Immature natural killer cell (primary cell): ENCODE data around the gene STX12. TPM values are rescaled to one million over a fixed set of nuclear protein-coding genes. Genes with fewer than 3 reads are reported as not detected.
A peak's percentile ranks its signal among the peaks of the same experiment; 100 is the strongest.

Source experiments
- DNase-seq, 3 donors: peaks; one replicate each; pipeline ENCODE4 v3.0.0; 2022; ENCODE audit warnings: mixed read lengths in 1 of 3
- H3K27ac Mint-ChIP-seq, 6 donors: one replicate each; pipeline ENCODE4 v1.8.0; 2020; ENCODE audit warnings: mixed read lengths in 6 of 6, mild to moderate bottlenecking in 5 of 6, inconsistent platforms in 4 of 6, moderate library complexity in 3 of 6
- H3K27me3 Mint-ChIP-seq, 3 donors: one replicate each; pipeline ENCODE4 v1.8.0; 2020 to 2021; ENCODE audit warnings: low read depth in 3 of 3, mild to moderate bottlenecking in 3 of 3, mixed read lengths in 3 of 3, moderate library complexity in 3 of 3, inconsistent platforms in 1 of 3
- H3K36me3 Mint-ChIP-seq, 3 donors: one replicate each; pipeline ENCODE4 v1.8.0; 2020; ENCODE audit warnings: mixed read lengths in 3 of 3, inconsistent platforms in 2 of 3, mild to moderate bottlenecking in 2 of 3
- H3K4me1 Mint-ChIP-seq, 2 donors: one replicate each; pipeline ENCODE4 v1.8.0; 2020; ENCODE audit warnings: inconsistent platforms in 2 of 2, mild to moderate bottlenecking in 2 of 2, mixed read lengths in 2 of 2, moderate library complexity in 1 of 2
- H3K4me3 Mint-ChIP-seq, 5 donors: one replicate each; pipeline ENCODE4 v1.8.0; 2020; ENCODE audit warnings: mild to moderate bottlenecking in 5 of 5, mixed read lengths in 5 of 5, inconsistent platforms in 3 of 5, moderate library complexity in 3 of 5
- H3K9me3 Mint-ChIP-seq, 6 donors: one replicate each; pipeline ENCODE4 v1.8.0; 2020; ENCODE audit warnings: mild to moderate bottlenecking in 6 of 6, mixed read lengths in 6 of 6, inconsistent platforms in 4 of 6, moderate library complexity in 3 of 6
- polyA plus RNA-seq, 3 donors: library from polyadenylated mRNA; unstranded; fragments of 300-500 nt; fragmentation: Illumina TruSeq; gene quantifications; one replicate each; pipeline ENCODE4 v1.2.3, GENCODE V29; 2021

The STX12 gene
- polyA plus RNA-seq, 3 donors from 2014 or later = 7.9 to 12.9 (median 12.4) TPM

DNA sequence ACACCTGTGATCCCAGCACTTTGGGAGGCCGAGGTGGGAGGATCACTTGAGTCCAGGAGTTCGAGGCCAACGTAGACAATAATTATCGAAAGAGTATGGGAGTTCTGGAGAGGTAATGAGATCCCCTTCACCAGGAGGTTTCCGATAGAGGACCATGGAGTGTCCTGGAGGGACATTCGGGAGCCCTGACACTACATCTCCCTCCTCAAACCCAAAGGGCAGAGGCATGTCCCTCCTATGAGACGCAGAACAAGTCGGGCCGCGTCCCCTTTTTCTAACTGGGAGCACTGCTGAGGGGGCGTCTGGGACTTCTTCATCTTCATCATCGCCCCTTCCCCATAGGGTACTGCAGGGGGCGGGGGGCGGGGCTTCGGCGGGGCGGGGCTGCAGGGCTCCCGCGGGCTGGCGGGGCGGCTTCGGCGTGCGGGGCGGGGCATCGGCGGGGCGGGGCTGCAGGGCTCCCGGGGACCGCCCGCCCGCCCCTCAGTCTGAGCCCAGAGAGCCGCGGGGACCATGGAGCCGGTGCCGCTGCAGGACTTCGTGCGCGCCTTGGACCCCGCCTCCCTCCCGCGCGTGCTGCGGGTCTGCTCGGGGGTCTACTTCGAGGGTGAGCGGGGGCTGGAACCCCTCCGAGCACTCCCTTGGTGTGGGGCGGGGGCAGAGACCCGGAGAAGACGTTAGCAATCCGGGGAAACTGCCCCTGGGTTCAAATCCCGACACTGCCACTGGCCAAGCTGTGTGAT is 99.2 kb downstream of the STX12 start, which contains the start of gene THEMIS2:
Gene THEMIS2, plus strand, starts transcription at position 486 of the 743 bp plus-strand sequence. Its CDS starts 28 bp downstream, at position 514.
- peak within 1 kb of the TSS; percentile 98 to 100 (median 99) for H3K4me3 Mint-ChIP-seq
- H3K9me3 Mint-ChIP-seq = peaks cover 0 to 2% (median 0%) of the 10 kb centered on the region in 6 donors
- DNase-seq = peak; percentile 64 to 73 (median 72)
- peak within 1 kb of the TSS; percentile 94 to 100 (median 96) for H3K27ac Mint-ChIP-seq
- H3K4me1 Mint-ChIP-seq = peaks cover 54 to 65% of the 10 kb centered on the region in 2 donors
- peaks cover 11 to 24% (median 14%) of the 10 kb centered on the region in 3 donors for H3K27me3 Mint-ChIP-seq
- peaks cover 3 to 8% (median 3%) of the 10 kb centered on the region in 3 donors for H3K36me3 Mint-ChIP-seq

DNA sequence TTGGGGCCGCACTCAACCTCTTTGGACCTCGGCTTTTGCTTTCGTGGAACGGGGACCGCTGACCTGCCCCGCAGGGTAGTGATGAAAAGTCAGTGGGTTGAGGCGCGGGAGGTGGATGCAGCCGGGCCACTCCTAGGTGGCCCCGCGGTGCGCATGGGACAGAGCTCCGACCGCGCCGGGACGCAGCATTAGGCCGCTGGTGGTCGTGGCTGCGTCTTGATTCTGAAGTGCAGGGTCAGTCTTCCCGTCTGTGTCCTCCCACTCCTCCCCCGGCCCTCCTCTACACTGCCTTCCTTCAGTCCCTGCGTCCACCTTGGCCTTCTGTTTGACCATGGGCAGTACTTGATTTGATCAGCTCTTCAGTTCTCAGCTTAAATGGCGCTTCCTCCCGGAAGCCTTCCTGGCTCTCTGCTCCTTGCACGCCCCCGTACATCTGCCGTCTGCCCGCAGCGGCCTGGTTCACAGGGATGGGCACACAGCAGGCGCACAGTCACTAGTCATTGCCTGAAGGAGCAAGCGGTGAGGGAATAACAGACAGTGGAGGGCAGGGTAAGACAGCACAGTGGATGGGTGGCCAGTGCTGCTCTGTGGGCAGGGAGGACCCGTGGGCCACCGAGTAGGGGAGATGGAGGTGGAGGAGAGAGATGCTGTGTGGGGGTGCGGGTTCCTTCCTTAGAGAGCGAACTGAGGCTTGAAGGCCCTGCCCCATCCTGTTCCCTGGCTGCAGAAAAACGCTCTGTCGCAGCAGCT is 100.0 kb downstream of the STX12 start:
- peak in 2 of 3 donors; percentile 39 to 41 for DNase-seq
- H3K4me1 Mint-ChIP-seq = peaks cover 59 to 69% of the 10 kb centered on the region in 2 donors

DNA sequence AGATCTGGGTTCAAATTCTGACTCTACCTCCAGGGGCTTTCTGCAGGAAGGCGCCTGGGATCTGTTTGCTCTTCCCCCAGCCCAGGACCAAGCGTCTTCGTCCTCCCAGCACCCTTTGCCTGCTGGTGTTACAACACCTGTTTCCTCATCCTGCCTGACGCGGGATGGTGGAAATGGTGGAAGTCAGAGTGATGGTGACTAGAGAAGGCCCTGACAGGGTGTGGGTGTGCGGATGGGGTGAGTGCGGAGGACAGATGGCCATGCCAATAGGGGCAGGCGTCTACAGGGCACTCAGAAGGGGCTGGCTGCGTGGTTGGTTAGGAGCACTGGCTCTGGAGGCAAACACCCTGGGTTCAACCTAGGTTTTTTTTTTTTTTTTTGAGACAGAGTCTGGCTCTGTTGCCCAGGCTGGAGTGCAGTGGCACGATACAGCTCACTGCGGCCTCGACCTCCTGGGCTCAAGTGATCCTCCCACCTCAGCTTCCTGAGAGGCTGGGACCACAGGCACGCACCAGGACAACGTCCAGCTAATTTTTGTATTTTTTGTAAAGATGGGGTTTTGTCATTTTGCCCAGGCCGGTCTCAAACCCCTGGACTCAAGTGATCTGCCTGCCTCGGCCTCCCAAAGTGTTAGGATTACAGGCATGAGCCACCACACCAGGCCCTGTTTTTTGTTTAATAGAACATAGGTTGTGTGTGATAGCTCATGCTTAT is 100.8 kb downstream of the STX12 start:
- H3K9me3 Mint-ChIP-seq = peaks cover 0 to 2% (median 0%) of the 10 kb centered on the region in 6 donors
- H3K4me1 Mint-ChIP-seq = peaks cover 59 to 68% of the 10 kb centered on the region in 2 donors
- peak overlapping the region; percentile 98 to 100 (median 99) for H3K4me3 Mint-ChIP-seq
- peaks cover 14 to 28% (median 17%) of the 10 kb centered on the region in 3 donors for H3K27me3 Mint-ChIP-seq
- peaks cover 10 to 17% (median 11%) of the 10 kb centered on the region in 3 donors for H3K36me3 Mint-ChIP-seq
- DNase-seq = no peak
- peak overlapping the region; percentile 94 to 100 (median 96) for H3K27ac Mint-ChIP-seq

More for the DNA sequence above, 100.0 kb downstream of the STX12 start:
- Mint-ChIP-seq H3K4me3 (peak overlapping the region; percentile 98 to 100 (median 99)), H3K9me3 (peaks cover 0 to 2% (median 0%) of the 10 kb centered on the region in 6 donors), H3K27ac (peak overlapping the region; percentile 94 to 100 (median 96)), H3K27me3 (peaks cover 12 to 24% (median 14%) of the 10 kb centered on the region in 3 donors), H3K36me3 (peaks cover 3 to 8% (median 3%) of the 10 kb centered on the region in 3 donors)

Other genes starting within 250 kb of the STX12 start
- gene AHDC1, start 169.1 kb upstream of the STX12 start, polyA plus RNA-seq = 1 to 10 TPM in 2 of 3 donors, not detected in 1; 1.2 to 6.3 TPM
- 100 to 1,000 TPM; 350 to 654 (median 572) TPM for gene FGR, start 138.0 kb upstream of the STX12 start, polyA plus RNA-seq
- 100 to 1,000 TPM in 2 of 3 donors, 10 to 100 TPM in 1; 41.3 to 186 (median 177) TPM for gene IFI6, start 101.0 kb upstream of the STX12 start, polyA plus RNA-seq
- gene FAM76A, start 47.3 kb upstream of the STX12 start, polyA plus RNA-seq = 1 to 10 TPM; 2.2 to 8.1 (median 7.5) TPM
- 10 to 100 TPM; 37.7 to 51.1 (median 45.1) TPM for gene PPP1R8, start 57.6 kb downstream of the STX12 start, polyA plus RNA-seq
- 100 to 1,000 TPM in 2 of 3 donors, 10 to 100 TPM in 1; 93.2 to 146 (median 101) TPM for gene THEMIS2, start 99.3 kb downstream of the STX12 start, polyA plus RNA-seq
- gene RPA2, start 141.4 kb downstream of the STX12 start, polyA plus RNA-seq = 100 to 1,000 TPM; 258 to 407 (median 270) TPM
- gene SMPDL3B, start 161.8 kb downstream of the STX12 start, polyA plus RNA-seq = 1 to 10 TPM in 1 of 3 donors, under 1 TPM in 1, not detected in 1; 0.71 to 2.3 TPM
- gene XKR8, start 186.8 kb downstream of the STX12 start, polyA plus RNA-seq = 10 to 100 TPM; 27.7 to 39.2 (median 37.0) TPM